GM19099 (cell line): ENCODE measurements around the gene ZDHHC14.

Experiments used
- POLR2A ChIP-seq: IDR thresholded peaks from 3 replicates; pipeline ENCODE4 v1.6.1; 2011; ENCODE audit warnings: low read depth; ENCODE audit not compliant: insufficient read length; ENCODE audit errors: extremely low read depth

Gene ZDHHC14

DNA sequence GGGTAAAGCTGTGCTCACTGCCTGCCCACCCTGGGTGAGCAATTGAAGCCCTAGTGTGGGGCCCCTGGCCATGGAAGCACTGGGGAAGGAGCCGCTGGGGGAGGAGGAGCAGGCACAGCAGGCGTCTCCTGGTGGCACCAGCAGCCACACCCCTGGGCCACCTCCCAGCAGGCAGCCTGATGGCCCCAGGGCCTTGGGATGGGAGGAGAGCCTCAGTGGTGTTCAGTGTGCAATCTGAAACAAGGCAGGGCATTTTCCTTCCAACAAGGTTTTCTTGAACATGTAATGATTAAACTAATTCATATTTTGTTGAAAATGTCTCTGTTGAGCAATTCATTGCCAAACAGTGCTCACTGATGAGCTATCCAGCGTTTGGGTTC lies 151.0 kb downstream of the ZDHHC14 start:
- TF ChIP-seq POLR2A = no peak

DNA sequence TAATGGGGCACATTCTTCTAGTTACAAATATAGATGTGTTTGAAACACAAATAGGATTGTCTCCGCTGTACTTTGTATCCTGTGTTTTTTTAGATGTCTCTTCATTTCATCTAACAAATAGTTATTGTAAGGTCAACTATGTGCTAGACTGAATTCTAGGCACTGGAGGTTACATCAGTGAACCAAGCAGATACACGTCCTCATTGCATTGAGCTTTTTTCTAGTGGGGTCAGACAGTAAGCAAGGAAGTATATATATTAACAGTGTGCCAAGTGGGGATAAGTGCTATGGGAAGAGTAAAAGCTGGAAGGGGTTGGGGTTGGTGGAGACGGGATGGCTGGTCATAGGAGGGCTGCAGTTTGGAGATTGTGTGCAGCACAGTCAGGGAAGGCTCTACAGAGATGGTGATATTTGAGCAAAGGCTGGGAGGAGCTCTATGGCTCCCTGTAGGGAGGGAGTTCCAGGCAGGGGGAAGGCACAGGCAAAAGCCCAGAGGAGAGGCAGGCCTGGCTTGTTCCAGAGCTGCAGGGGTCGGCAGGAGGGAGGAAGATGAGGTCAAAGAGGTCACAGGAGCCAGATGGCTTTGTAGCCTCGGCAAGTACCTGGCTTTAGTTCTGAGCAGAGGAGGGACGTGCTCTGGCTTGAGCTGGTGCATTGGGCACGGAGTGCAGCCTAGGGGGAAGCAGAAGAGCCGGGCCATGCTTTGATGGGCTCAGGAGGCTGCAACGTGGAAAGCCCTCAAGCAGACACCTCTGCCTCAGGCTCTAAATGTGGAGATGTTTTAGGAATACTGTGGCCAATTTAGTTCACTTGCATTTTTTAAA lies 152.3 kb downstream of the ZDHHC14 start:
- TF ChIP-seq POLR2A = no peak

DNA sequence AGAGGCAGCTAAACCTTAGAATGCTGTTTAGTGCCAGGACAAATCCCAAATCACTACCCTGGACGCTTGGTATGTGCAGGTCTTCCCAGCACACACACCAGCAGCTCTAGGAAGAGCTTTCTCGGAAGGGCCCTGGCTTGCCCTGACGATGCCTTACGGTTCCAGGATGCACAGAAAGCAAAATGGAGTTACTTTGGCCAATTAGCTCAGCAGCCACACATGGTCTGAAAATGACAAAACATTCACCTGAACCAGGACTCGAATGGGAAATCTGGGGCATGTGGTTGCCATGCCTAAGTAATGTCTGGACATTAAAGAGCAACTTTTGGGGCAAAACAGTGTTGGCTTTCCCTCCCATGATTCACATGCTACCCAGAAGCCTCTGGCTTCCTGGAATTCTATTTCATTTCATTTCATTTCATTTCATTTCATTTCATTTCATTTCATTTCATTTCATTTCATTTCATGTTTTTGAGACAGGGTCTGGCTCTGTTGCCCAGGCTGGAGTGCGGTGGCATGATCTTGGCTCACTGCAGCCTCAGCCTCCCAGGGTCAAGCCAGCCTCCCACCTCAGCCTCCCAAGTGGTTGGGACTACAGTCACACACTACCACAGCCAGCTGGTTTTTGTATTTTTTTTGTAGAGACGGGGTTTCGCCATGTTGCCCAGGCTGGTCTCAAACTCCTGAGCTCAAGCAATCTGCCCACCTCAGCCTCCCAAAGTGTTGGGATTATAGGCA lies 153.3 kb downstream of the ZDHHC14 start:
- no peak for TF ChIP-seq POLR2A

DNA sequence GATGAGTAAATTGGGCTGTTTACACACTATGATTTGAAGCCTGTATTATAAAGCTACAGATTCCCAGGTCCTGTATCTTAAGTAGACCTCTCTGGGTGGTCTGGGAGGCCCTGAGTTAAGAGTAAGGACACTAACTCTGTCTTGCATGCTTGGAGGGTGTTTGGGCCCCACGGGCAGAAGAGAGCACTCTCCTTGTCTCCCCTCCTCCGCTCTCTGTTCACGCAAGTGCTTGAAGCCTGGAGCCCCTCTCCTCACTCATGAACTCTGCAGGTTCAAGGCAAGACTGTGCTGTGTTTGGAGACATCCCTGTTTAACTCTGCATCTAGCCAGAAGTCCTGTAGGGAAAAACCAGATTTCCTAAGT lies 154.0 kb downstream of the ZDHHC14 start:
- no peak for TF ChIP-seq POLR2A

DNA sequence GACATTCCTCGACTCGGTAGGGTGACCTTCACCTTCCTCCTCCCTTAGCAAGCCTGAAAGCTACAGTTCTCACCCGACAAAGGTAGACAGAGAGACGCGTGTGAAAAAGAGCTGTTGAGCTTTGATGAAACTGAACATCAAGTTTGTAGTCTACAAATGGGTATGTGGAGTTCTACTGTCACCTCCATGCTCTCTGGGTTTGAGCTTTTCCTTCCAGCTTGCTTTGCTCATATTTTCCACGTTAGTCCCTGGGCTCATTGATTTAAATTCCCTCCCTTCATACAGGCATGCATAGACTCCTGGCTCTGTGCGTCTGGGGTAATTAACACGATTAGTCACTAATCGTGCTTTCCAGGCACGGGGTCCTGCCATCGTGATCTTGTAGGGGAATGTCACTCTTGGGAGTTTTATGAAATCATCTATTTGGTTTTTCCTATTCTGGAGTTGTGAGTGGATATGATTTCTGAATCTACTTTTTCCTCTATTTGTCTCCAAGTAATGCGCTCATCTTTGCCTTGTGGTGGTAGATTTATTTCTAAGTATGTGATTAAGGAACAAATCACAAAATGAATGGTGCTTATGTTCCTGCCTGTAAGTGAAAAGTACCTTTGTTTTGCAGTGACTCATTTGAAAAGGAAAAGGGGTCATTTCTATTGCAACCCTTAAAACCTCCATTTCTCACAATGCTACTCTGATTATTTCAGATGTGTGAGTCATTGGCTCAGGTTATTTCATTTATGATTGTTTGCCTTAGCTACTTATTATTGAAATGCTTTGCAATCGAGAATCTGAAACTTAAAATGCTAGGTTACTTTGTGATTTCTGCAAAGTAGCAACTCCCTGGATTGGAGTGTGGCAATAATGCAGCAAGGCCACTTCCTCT lies 154.6 kb downstream of the ZDHHC14 start:
- TF ChIP-seq POLR2A = no peak

DNA sequence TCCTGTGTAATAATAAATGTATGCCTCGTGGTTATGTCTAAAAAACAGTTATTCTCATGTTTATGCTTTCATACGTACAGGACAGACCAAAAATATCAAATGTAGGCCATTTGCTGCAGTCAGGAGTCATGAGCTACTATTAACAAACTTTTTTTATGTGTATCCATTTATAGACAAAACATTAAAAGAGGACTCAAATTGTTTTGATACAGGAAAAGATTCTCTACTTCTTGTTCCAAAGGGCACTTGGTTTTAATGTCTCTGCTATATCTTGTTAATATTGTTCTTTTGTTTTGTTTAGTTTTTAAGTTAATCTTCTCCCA lies 155.2 kb downstream of the ZDHHC14 start:
- TF ChIP-seq POLR2A = no peak

DNA sequence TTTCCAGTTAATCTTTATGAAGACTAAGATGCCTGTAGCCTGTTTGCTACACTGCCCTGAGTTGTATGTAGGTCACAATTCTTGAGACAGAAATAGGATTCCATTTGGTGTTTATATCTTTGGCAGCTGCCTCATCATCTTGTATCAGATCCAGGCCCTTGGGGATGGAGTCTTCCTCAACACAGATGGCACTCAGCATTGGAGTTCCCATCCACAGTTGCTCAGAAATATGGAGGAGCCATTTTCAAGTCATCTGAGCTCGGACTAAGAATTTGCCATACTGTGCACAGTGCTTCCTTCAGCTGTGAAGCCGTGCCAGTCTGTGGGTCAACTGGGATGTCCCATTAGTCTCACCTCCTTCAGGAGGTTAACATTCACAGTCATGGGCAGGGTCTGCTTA lies 156.6 kb downstream of the ZDHHC14 start:
- no peak for TF ChIP-seq POLR2A

DNA sequence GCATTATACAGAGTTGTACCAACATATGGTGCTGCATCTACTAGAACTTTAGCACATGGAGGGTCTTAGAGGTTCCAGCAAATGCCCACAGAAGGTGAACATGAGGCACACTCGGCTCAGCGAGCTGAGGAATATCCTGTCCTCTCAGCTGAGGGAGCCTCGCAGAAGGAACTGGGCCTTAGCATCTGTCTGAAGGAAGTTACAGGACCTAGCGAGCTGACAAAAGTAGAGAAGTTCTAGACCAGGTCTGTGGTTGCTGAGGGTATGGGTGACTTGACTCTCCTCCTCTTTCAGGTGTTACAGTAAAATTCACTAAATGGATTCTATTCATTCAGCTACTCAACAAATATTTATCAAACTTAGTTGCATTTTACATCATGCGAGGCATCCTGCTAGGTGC lies 157.2 kb downstream of the ZDHHC14 start:
- no peak for TF ChIP-seq POLR2A

DNA sequence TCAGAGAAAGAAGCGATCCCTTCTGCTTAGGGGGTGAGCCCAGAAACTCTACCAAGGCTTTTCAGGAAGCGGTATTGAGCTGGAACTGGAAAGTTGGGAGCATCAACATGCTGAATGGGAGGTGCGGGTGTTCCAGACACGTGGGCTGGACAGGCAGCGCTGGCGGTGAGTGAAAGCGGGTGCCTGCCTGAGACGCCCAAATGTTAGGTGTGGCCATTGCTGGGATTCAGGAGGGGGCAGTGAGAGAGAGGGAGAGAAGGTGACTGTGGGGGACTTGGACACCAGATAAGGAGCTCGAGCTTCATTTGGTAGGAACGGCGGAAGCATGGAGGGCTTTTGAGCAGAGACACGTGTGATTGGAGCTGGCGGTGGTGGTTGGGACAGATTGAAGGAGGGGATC lies 157.7 kb downstream of the ZDHHC14 start:
- no peak for TF ChIP-seq POLR2A

DNA sequence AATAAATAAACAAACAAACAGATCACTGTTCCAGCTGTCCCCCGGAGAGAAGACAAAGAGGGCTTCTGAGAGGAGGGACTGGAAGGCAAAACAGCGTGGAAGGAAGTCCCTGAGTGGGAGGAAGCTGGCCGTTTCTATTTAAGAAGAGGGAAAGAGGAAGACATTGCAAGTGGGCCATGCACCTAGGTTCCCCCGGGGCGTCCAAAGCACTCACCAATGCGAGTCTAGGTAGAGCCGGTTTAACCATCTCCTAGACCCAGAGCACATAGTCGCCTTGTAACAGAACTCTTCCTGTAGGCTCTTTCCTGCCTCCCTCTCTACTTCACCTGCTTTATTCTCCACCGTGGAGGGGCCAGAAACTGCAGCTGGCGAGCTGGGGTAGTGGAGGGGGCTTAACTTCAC lies 158.4 kb downstream of the ZDHHC14 start:
- no peak for TF ChIP-seq POLR2A

DNA sequence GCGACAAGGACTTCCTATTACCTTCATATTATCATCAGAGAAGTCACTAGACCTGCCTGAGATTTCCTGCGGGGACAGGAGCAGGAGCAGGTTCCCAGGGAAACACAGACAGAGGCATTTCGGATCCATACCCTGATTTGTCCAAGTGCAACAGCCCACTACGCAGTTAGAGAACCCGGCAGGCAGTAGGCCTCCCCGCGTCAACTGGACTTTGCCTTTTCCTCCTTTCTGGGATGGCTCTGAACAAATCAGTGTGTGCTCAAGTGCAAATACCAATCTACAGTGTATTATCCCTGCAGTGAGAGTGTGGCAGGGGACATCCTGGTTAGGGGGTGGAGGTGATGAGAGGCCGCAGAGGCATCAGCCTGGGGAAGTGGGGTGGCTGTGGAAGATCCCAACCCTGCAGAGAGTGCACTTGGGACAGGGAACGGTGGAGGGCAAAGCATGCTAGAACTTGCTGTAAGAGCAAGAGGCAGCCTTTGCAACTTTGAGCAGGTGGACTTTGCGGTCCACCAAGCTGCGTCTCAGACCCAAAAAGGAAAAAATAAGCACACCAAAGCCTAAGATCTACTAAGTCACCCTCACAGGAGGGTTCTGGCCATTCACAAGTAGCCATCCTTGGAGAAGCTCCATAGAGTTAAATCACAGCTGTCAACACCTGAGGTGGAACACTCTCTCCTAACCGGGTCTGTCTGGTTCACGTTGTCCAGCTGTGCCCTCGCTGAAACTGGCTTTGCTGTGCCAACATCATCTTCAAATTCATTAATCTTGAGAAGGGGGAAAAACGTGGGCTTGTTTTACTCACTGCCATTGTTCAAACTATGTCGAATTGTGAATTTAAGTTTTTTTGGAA lies 159.1 kb downstream of the ZDHHC14 start:
- TF ChIP-seq POLR2A = no peak

DNA sequence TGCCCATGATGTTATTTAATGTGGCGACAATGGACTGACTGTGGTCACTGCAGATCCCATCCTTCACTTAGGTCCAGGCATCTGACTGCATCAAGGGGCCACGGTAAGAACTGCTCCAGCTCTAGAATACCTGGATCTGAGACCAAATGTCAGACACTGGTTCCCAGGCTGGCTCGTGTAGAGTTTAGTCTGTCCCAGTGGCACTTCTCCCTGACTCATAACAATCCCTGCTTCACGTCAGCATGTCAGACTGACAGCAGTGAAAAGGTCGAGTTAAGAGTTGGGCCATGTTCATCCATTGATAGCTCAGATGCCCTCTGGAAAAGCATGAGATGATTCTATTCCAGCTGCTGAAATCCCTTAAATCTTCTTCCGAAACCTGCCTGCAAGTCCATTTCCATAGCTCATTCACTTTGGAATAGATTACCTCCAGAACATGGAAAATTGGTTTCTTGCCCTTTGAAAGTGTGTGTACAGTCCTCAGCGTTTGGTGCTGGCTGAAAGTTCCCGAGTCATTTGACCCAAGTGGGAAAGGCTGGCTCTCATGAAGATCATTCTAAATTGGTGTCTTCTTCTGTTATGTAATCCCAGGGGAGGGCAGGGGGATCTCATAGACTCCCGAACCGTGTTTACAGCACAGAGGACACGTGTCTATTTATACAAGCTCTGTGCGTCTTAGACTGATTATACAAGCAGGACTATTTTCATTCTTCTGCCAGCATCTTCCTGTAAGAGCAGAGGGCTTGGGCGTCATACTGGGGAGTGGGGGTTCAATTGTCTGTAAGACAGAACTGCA lies 160.8 kb downstream of the ZDHHC14 start:
- no peak for TF ChIP-seq POLR2A

DNA sequence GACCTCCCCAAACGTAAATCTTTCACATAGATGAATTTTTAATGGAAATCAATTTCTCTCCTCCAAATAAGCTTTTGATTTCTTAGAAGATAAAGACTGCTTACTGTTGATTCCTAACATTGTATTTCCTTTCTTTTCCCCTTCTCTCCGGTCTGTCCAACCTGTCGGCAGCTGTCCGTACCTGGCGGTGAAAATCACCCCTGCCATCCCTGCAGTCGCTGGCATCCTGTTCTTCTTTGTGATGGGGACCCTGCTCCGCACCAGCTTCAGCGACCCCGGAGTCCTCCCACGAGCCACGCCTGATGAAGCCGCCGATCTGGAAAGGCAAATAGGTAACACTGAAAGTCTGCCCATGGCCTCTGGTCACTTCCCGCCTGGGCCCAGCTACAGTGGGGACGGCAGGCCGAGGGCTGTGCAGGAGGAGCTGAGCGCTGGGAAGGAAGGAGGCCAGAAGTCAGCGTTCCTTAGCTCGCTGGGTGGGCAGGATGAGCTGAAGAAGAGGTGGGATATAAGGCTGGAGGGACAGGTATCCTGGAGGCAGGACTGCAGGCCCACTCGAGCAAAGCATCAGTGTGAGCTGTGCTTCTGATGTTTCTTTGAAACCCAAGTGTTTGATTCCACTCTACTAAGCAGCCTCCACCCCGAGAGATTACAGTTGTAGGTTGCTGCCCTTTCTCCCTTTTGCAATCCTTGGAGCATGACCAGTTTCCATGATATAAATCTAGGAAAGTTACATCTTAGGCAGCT lies 161.6 kb downstream of the ZDHHC14 start:
- TF ChIP-seq POLR2A = no peak
